ENCODE measurements around the gene TNC.

The TNC gene

GRCh38 chr9:115079156-115079555, 38.8 kb downstream of the TNC start:
- TF ChIP-seq, protein P1, sequence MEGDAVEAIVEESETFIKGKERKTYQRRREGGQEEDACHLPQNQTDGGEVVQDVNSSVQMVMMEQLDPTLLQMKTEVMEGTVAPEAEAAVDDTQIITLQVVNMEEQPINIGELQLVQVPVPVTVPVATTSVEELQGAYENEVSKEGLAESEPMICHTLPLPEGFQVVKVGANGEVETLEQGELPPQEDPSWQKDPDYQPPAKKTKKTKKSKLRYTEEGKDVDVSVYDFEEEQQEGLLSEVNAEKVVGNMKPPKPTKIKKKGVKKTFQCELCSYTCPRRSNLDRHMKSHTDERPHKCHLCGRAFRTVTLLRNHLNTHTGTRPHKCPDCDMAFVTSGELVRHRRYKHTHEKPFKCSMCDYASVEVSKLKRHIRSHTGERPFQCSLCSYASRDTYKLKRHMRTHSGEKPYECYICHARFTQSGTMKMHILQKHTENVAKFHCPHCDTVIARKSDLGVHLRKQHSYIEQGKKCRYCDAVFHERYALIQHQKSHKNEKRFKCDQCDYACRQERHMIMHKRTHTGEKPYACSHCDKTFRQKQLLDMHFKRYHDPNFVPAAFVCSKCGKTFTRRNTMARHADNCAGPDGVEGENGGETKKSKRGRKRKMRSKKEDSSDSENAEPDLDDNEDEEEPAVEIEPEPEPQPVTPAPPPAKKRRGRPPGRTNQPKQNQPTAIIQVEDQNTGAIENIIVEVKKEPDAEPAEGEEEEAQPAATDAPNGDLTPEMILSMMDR (conservative IDR thresholded peaks at IDR 0.05; ENCODE audit: low read depth, low read length) = no peak
- no peak for DNase-seq (ENCODE audit: low read depth)
- no peak overlapping the region for H3K4me3 ChIP-seq (ENCODE audit: low read length)

DNA sequence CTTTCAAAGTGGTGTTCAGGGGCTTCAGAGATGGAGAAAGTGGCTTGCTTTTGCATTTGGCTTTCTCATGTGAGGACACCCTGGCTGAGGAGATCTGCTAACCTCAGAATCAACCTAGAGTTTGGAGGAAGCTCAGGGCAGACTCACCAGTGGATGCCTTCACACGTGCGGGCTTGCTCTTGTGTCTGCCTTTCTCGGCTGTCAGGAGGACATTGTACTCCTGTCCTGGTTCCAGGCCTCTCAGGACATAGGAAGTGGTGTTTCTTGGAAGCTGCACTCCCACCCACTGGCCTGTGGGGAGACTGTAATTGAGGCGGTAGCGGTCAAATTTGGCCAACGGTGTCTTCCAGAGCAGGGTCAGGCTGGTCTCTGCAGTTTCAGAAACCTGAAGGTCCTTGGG, 44.5 kb downstream of the TNC start:
- TF ChIP-seq, protein P1 (conservative IDR thresholded peaks at IDR 0.05; ENCODE audit: low read depth, low read length) = no peak
- H3K4me3 ChIP-seq (ENCODE audit: low read length) = no peak overlapping the region
- DNase-seq (ENCODE audit: low read depth) = no peak

- no peak for DNase-seq (ENCODE audit: low read depth)
- TF ChIP-seq, protein P1 (conservative IDR thresholded peaks at IDR 0.05; ENCODE audit: low read depth, low read length) = no peak
- no peak overlapping the region for H3K4me3 ChIP-seq (ENCODE audit: low read length)
Measured at GRCh38 chr9:115071176-115071575, 46.8 kb downstream of the TNC start.

GRCh38 chr9:115069771-115070170, 48.2 kb downstream of the TNC start:
- no peak for DNase-seq (ENCODE audit: low read depth)
- TF ChIP-seq, protein P1 (conservative IDR thresholded peaks at IDR 0.05; ENCODE audit: low read depth, low read length) = no peak

GRCh38 chr9:115069302-115069701, 48.7 kb downstream of the TNC start:
- no peak for DNase-seq (ENCODE audit: low read depth)
- TF ChIP-seq, protein P1 (conservative IDR thresholded peaks at IDR 0.05; ENCODE audit: low read depth, low read length) = no peak
- no peak overlapping the region for H3K4me3 ChIP-seq (ENCODE audit: low read length)

More at GRCh38 chr9:115069771-115070170, 48.2 kb downstream of the TNC start:
- H3K4me3 ChIP-seq (ENCODE audit: low read length) = no peak overlapping the region

GRCh38 chr9:115068031-115068430, 49.9 kb downstream of the TNC start:
- no peak overlapping the region for H3K4me3 ChIP-seq (ENCODE audit: low read length)
- TF ChIP-seq, protein P1 (conservative IDR thresholded peaks at IDR 0.05; ENCODE audit: low read depth, low read length) = no peak
- no peak for DNase-seq (ENCODE audit: low read depth)

DNA sequence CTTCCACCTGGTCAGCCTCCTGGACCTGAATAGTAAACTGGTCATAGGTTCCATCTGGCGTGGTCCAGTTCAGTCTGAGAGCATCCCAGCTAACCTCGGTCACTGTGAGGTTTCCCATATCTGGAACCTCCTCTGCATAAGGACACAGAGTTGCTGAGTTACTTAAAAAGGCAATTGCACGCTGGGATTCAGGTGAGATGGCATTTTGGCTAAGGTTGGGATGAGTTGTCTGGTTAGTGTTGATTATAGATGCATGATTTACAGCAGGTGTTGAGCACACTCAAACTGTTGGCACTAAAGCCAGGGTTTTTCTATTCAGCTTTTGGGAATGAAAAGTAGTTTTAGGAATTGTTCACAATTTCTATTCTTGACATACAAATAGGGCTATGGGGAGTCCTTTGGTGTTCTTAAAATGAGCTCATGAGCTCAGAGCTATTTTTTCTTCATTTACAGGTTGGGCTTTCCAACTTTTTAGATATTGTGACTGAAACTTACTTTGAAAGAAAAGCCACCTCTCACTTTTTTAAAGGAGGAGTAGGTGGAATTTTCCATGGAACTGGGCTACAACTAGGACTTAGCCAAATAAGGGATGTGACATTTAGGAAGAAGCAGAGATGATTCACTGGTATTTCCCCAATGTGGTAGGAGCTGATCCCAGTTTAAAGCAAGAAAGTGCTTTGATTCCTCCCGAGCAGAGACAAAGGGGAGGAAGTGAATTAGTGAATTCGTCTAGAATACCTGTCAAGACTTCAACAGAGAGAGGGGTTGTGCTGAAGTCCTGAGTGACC, 54.7 kb downstream of the TNC start:
- no peak for DNase-seq (ENCODE audit: low read depth)
- H3K4me3 ChIP-seq (ENCODE audit: low read length) = no peak overlapping the region
- TF ChIP-seq, protein P1 (conservative IDR thresholded peaks at IDR 0.05; ENCODE audit: low read depth, low read length) = no peak

All from retinal pigment epithelial cell (primary cell).